ENCODE data around the gene RASL10A.

RASL10A gene

DNA sequence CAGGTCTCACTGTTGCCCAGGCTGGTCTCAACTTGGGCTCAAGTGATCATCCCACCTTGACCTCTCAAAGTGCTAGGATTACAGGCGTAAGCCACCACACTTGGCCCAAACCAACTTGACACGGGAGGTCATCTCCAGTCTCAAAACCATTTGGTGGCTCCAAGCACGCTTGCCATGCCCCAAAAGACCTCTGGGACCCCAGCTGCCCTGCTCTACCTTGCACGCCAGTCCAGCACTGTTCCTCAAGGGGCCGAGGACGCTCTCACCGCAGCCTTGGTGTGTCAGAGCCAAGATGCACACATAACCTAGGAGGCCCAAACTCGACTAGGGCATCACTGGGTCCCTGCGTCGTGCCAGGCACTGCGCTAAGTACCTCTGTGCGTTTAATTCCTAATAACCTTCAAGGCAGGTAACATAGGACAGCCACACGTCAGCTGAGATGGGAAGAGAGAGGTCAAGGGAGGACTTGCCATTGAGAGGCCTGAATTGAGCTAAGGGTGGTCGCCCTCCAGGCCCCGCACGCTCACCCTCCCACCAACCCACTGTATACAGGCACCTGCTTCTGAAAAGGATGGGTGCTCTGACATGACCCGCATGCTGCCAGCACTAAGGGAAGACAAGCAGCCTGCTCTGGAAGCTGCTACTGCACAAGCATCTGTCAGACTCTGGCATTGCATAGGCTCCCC is 13.6 kb downstream of the RASL10A start:
- DNase-seq = no peak

DNA sequence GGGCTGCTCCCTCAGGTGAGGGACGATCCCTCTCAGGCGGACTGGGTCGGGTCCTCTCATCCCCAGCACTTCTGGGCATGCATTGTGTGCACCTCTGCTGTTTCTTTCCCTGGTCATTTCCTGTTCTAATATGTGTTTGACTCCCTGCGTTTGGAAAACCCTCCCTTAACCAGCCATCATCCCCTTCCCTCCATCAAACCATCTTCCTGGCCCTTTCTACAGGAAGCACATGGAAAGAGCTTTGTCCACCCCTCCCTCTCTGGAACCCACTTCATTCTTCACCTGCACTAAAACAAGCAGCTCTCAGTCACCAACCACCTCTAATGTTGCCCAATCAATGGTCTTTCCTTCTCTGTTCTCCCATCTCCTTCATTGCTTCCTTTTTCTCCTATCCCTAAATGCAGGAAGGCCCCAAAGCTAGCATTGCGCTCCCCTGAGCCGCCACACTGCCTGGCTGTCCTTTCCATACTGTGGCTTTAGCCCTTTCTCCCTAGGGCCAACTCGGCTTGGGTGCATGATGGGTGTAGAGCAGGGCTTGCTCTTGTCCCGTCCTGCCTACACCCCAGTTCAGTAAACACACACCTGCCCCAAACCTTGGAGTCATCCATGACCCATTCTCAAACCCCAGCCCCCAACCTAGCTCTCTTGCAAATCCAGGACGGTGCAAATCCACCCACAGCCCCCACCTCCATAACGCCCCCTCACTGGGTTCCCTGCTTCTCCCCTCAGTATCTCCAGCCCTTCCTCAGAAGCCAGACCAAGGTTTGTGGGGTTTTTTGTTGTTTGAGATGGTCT is 14.5 kb downstream of the RASL10A start:
- DNase-seq = no peak

DNA sequence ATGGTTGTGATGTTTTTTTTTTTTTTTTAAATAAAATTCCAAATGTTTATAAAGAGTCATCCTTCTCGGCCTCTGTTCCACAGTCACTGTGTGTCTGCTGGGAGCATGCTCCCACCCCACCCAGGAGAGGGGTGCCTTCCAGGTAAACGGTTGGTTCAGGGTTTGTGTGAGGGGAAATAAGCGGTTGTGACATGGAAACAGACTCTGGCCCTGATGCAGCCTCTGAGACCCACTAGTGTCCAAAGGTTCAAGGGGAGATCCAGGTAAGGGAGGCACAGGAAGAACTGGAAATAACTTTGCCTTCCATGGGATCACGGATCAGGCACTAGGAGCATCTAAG is 15.1 kb downstream of the RASL10A start:
- no peak for DNase-seq

DNA sequence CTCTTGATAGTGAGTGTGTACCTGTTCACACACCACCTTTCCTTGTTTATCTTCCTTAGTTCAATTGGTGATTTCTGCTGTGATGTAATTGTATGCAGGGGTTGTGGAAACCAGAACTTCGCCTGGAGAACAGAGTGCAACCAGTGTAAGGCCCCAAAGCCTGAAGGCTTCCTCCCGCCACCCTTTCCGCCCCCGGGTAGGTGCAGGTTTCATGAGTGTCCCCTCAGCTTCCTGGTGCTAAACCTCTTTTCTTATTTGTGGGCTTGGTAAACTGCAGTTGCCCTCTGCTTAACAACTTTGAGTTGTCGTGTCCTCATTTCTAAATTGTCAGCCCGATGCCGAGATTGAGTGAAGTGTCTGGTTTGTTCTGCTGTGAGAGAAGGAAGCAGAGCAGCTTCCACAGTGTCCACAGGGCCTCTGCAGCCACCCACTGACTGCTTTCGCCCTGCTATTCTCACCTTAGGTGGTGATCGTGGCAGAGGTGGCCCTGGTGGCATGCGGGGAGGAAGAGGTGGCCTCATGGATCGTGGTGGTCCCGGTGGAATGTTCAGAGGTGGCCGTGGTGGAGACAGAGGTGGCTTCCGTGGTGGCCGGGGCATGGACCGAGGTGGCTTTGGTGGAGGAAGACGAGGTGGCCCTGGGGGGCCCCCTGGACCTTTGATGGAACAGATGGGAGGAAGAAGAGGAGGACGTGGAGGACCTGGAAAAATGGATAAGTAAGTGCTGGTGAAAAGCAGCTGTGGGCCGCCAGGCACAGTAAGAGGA is 16.2 kb downstream of the RASL10A start:
- no peak for DNase-seq

DNA sequence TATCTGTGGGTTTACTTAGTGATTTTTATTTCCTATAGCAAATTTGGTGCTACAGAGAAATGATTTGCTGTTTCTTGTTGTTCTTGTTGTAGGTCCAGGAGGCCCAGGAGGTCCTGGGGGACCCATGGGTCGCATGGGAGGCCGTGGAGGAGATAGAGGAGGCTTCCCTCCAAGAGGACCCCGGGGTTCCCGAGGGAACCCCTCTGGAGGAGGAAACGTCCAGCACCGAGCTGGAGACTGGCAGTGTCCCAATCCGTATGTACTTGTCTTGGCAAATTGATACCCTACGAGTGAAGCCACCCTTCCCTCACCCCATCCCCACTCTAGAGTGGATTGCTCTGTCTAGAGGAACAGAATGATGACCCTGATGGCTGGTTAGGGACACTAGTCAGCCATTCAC is 16.9 kb downstream of the RASL10A start:
- no peak for DNase-seq

DNA sequence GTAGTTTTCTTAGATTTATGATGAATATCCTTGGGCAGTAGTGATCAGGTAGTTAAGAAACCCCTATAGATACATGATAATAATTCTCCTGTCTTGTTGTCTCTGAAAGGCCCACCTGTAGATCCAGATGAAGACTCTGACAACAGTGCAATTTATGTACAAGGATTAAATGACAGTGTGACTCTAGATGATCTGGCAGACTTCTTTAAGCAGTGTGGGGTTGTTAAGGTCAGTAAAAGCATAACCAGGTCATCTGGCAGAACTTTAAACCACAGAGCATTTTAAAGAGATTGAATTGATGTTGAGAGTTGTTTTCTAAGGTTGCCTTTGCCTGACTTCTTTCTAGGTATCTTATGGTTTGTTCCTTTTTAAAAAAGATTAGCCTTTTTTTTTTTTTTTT is 23.1 kb downstream of the RASL10A start:
- DNase-seq = no peak

DNA sequence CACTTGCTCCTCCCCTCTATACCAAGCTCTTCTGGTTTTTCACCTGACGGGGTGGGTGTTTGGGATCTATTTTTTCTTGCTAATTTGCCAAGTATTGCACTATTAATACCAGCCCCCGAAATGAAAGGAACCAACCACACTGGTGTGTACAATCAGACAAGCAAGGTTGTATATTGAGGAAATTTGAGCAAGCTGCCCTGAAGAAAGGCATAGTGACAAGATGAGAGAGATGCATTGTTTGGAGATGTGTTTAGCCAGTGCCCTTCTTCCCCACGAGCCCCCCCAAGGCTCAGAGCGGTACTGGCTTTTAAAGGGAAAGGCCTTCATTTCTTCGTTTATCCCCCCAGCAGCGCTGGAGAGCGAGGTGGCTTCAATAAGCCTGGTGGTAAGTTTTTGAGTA is 24.3 kb downstream of the RASL10A start:
- DNase-seq = no peak

DNA sequence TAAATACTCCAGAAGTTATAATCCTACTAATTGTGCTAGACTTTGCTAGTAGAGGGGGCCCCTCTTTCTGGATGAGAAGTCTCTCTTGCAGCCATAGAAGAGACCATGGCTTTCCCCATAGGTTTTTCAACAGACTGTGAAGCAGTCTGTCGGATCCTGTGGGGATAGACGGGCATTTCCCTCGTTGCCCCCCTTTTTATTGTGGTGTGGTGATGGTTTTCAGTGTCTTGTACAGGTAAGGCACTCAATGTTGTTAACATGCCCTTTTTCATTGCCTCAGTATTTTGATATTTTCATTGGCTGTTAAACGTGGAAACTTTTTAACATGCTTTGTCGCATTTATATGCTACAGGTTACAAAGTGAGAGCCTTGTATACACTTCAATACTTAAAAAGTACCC is 25.4 kb downstream of the RASL10A start:
- DNase-seq = no peak

DNA sequence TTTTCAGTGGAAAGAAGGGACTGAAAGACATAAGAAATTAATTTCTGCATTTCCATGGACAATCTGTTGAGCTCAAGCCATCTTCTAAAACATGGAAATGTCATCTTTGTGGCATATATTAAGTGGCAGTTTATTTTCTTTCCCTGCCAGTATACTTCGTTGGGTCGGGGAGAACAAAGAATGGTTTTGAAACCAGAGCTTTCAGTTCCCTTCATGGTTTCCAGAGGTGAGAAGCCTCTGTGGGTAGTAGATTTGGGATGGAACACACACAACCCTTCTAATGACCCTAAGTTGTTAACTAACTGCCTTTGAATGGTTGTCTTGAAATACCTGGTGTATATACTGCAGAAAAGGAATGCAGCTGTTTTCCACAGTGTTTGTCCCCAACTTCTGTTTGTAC is 26.7 kb downstream of the RASL10A start:
- DNase-seq = no peak

DNA sequence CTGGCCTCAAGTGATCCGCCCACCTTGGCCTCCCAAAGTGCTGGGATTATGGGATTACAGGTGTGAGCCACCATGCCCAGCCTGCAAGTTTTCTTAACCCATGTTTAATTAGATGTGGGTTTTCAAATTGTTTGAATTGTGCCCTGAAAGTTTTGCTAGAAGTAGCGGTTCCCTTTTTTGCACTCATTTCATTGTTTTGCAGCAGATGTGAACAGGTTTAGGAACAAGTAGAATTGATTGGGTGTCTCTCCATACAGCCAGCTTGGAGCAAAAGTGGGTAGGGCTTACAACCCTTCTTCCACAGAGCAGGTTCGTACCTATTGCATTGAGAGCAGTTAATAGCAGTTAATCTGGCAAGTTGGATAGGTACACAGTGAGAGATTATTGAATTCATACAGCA is 31.3 kb downstream of the RASL10A start:
- DNase-seq = no peak

DNA sequence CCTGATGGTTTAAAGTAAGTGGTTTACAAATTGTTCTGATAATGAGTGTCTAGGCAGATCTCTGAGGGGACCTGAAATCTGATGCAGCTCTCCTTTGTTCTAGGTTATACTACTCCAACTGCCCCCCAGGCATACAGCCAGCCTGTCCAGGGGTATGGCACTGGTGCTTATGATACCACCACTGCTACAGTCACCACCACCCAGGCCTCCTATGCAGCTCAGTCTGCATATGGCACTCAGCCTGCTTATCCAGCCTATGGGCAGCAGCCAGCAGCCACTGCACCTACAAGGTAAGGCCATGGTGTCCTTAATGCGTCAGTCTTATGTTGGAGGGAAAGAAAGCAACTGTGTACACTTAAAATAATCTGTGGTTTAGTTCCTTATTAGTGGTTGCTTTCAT is 37.6 kb downstream of the RASL10A start:
- no peak for DNase-seq

DNA sequence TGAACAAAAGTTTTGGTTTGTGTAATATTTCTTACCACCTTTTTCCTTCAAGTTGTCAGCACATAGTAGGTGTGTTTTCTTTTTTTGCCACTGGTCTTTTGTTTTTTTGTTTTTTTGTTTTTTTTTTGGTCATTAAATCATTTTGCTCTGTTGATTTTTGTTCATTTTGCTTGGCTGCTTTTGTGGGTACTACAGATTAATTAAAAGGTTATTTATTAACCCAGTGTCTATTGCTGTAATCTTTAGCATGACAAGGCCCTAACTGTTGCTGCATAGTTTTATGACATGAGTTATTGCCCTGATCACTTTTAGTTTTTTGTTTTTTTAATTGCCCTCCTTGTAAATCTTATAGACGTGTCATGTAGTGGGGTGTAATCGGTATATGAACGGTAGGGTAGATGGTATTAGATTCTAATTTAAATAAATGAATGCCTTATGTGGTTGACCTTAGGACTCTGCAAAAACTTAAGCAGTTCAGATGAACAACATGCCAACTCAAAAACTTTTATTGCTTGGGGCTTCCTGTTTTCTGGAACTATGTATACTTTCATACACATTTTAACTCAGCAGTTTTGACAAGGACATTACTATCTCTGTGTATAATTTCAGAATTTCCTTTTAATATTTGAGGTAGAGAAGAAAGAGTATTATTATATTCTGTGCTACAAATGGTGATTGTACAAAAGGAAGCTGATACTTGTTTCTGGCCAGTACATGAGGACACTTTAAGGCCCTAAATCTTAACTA is 39.5 kb downstream of the RASL10A start:
- DNase-seq = no peak

DNA sequence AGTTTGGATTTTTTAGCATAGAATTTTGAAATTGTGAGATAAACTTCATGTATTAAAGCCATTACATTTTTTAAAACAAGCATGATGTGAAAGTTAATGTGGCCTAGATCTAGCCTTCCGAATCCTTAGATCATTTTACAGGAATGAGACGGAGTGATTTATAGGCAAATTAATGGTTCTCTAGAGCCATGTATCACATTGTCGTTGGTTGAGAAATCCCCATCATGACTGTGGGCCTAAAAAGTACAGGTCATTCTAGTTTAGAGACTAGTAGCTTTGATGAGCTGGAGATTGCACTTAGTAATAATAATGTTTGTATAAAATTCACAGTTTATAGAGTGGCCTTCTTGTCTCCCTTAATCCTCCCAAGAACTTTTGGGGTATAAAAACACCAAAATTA is 40.3 kb downstream of the RASL10A start:
- DNase-seq = no peak

DNA sequence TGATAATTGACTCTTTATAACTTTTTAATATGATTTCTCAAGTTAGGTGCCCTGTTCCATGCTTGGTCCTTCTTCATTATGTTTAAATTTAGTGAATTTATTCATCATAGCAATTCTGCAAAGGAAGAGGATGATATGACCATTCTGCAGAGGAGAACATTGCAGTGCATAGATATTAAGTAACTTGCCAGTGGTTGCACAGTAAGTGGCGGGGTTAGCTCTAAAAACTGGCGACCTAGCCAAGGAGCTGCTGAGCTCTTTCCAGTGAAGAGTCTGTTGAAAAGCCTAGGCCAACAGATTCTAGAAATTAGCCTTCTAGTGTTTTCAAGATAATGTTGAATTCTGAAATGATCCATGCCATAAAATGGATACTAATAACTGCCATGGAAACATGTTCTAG is 42.9 kb downstream of the RASL10A start:
- DNase-seq = no peak

DNA sequence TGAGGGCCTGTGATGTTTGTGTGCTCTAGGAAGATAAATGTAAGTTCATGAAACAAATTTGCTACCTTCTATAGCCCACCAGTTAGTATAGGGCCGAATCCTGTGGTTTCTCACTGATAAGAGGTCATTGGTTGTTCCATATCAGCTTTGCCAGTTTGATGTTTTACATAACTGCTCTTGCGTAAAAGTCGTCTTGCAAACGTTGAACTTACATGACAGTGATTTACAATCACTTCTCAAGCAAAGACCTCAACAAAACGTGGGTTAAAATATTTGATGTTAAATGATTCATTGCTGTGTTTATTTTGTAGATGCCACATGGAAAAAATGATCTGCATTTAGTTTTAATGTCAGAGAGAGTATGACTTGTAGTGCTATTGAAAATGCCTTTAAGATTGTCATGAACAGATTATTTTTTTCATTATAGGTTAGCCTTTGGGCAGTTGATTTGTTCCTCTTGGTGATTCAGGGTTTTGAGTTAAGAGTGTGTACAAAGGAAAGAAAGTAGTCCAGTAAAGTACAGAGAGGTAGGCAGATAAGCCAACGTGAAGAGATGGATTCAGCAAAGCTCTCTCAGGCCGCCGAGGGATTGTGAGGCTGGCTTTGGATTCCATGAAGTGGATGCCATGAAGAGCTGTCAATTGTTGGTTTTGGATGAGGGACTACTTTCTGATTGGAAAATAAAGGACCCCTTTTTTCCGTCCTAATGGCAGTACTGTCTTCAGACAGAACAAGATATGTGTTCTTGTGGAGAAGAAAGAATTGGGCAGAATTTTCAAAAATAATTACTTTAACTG is 44.8 kb downstream of the RASL10A start:
- peak; percentile 15 for DNase-seq

DNA sequence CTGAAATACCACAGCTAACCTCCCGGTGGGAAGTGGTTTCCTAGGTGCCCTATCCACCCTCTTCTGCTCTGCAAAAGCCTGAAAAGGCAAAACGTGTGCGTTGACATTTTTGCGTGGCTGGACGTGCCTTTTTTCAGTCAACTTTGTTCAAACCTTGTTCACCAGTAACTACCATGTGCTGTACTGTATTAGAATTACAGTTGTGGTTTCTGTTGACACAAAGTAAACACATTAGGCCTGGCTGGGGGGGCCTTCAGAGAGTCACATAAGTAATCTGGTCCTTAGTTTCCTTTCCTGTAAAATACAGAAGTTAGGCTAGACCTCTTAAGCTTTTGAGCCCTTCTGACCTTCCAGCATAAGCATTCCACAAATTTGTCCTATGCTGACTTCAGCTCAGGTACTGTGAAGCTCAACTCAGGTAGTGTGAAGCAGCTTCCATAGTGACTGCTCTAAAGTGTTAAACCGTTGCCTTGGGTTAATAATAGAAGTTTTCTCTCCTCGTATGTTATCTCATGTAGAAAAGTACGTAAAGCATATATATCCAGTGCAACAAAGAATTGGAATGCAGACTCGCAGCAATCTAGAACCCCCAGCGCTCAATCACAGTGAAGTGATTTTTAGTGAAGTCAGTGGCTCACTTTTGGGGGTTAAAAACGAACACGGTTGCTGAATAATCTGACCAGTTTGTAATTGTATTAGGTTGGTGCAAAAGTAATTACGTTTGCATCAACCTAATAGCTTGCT is 45.6 kb downstream of the RASL10A start:
- DNase-seq = peak; percentile 13

DNA sequence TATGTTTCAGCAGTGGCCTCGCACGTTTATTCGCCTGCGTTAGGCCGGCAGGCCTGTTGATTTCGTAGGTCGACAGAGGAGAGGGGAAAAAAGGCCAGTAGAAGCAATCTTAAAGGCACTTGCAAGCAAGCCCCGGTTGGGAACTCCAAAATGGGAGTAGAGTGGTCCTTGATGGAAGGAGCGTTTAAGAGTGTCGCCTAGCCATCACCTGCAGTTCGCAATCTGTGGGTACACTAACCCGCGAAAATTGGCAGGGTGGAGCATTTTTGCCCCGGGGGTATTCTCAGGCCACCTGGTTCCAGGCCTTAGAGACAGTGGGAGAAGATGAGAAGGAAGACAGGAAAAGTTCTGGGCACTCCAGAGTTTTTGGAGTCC is 46.3 kb downstream of the RASL10A start:
- peak; percentile 6 for DNase-seq

DNA sequence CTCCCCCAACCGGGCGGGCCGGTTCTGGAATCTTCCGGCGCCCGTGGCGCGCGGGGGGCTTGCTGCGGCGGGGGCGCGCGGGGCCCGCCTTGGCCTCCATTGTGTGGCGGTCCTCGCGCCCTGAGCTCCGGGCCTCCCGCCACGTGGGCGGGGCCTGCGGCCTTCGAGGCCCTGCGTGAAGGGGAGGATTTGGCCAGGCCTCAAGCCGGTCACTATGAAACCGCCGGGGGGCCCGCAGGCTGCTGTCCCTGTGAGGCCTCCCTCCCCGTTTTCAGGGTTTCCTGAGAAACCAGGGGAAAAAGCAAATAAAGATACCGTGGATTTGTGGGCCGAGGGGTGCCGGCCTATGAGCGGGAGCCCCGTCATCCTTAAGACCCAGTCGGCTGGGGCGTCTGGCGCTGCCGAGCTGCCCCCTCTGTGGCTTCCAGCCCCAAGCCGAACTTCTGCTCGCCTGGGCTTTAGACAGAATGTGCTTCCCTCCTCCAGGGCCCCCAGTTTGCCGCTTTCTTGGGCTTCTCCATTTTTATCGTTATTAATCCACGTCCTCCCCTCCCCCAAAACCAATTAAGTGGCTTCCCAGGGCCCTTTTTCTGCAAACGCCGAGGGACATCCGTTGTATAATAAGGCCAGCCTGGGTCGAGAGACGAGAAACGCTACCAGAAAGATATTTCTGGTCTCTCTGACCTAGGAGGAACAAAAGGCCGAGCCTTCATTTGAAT is 46.8 kb downstream of the RASL10A start:
- peak; percentile 54 for DNase-seq

DNA sequence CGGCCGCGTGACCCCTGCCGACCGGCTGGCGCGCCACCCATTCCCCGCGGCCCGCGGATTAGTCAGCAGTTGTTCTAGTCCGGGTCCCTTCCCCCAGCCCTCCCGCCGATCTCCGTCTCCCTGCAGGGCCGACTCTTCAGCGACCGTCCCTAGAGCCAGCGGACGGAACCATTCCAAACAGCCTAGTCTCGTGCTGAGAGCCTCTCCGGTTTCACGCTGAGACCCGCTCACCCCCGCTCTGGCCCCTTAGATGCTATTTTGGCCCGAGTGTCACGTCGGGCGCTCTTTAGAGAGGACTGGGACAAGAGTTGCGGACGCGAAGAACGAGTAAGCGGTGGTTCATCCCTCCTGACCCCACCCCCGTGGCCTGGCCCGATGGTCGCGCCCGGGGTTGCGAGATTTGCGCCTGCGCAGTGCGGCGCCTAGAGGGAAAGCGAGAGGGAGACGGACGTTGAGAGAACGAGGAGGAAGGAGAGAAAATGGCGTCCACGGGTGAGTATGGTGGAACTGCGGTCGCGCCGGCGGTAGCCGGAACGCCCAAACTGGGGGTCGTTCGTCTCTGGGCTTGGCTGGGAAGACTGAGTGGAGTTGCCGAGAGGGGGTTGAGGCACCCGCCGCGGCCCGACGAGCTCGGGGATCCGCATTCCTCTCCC is 47.5 kb downstream of the RASL10A start, which contains the start of the genes EWSR1 and RHBDD3:
TSS of gene EWSR1 (plus strand) at position 411 of the 653 bp plus-strand sequence. CDS start at position 480, 69 bp downstream.
TSS of gene RHBDD3 (minus strand) at position 124 of the 653 bp plus-strand sequence. CDS start 2,355 bp downstream, outside the sequence.
- peak; percentile 97 for DNase-seq

DNA sequence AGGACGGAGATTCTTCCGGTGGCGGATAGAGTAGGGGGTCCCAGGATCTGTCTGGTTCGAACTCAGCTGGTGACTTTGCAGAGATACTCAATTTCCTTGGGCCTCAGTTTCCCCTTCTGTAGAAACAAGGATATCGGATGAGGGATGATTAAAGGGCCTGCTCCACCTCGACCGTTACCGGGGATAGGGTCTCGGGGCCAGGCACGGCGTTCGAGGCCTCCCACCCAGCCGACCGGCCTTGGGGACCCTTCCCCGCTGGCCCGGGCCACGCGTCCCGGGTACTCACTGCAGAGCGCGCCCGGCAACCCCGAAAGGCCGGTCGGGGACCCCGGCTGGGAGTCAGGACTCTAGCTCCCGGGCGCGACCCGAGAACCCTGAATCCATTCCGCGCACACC is 48.0 kb downstream of the RASL10A start:
- DNase-seq = no peak
